ENCODE results near the gene NUP35.

Gene NUP35

GRCh38 chr2:183209395-183210028 lies 85.3 kb downstream of the NUP35 start:
- no peak for DNase-seq (ENCODE audit: low read depth, low spot score)

Data from activated CD4-positive, CD25-positive, alpha-beta regulatory T cell treated with anti-CD3 and anti-CD28 coated beads, Interleukin-2, amount 50 U/mL, for 16 hours (primary cell).